Ovary (tissue), 3 donors: ENCODE data around the gene XXYLT1.

ENCODE experiments used
- CTCF ChIP-seq, 3 donors: fragments of 450-650 bp in 2 of 3; fragments of 200-600 bp in 1 of 3; IDR thresholded peaks; one replicate each; pipeline versions ENCODE4 v1.5.1 to v1.8.0; 2016 to 2022; ENCODE audit warnings: antibody characterized with exemption in 3 of 3, mild to moderate bottlenecking in 1 of 3
- EP300 ChIP-seq: sonication (generic); formaldehyde crosslinking; IDR thresholded peaks from one replicate; pipeline ENCODE4 v1.6.1; 2017; ENCODE audit warnings: antibody characterized with exemption
- POLR2A ChIP-seq: fragments of 450-650 bp; IDR thresholded peaks from one replicate; pipeline ENCODE4 v1.6.1; 2017; ENCODE audit warnings: antibody characterized with exemption, mild to moderate bottlenecking, moderate library complexity
- donor health status: DM: no; HTN: no; CAD: no.

GRCh38 chr3:195133462-195133861 lies 137.5 kb downstream of the XXYLT1 start:
- TF ChIP-seq POLR2A (no peak), CTCF (IDR thresholded peaks at IDR 0.05) (no peak), EP300 (no peak)
